ENCODE data around the gene PAMR1. TPM values are rescaled to one million over a fixed set of nuclear protein-coding genes. Genes with fewer than 3 reads are reported as not detected.

PAMR1 gene
- total RNA-seq: not detected

GRCh38 chr11:35525501-35526175, at the start of gene PAMR1:
TSS of gene PAMR1 (minus strand) at chr11:35525616. CDS start at chr11:35525585, 31 bp downstream.

GRCh38 chr11:35419184-35419829, 106.1 kb downstream of the PAMR1 start, which contains the start of gene SLC1A2:
TSS of gene SLC1A2 (minus strand) at chr11:35419558. CDS start at chr11:35418966, 592 bp downstream.

Other genes starting within 250 kb of the PAMR1 start
- gene SLC1A2, start 106.1 kb downstream of the PAMR1 start, total RNA-seq: not detected
- under 1 TPM; 0.10 to 0.22 TPM for gene FJX1, start 92.8 kb upstream of the PAMR1 start, total RNA-seq
- 10 to 100 TPM; 41.6 TPM for gene TRIM44, start 137.2 kb upstream of the PAMR1 start, total RNA-seq

All from activated naive CD4-positive, alpha-beta T cell treated with anti-CD3 and anti-CD28 coated beads, Interleukin-2, amount 10 ng/mL, durations not matched to agents 5 hours and 36 hours (primary cell).